ENCODE results near the gene CLDN18. TPM values are rescaled to one million over a fixed set of nuclear protein-coding genes. Genes with fewer than 3 reads are reported as not detected.

CLDN18 gene
- total and polyA plus RNA-seq, 2 of the 8 experiments (the other 6 are each of a cell fraction or from before 2014, with no cell fraction given), result not detected

DNA sequence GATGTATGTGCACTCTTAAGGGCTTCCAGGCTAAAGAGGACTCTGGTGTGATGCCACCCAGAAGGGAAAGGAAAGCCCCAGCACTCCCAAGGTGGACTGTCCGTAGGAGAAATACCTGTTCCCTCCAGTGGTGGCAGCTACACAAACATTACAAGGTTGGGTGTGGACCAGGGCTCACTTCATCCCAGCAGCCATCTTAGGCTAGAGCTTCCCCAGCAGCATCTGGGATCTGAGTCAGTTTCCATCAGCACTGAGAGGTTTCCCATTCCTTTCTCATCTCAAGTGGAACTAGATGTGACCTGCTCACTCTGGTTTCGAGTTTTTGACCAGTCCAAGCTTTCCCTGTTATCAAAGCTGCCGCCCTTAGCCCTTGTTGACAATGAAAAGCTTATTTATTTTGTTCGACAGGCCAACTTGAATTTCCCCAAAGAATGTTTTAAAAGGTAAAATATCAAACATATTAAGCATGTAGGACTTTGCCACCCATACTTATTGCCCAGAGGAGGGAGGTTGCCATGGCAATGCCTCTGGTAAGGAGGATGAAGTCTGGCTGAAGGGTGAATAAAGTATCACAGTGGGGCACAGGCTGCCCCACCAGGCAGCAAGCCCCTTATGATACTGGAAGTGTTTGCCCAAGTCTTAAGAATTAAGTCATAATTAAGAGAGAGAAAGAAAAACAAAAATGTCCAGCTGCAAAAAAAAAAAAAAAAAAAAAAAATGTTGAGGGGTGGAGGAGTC is 28.9 kb downstream of the CLDN18 start:
- H3K9ac ChIP-seq (replicated peaks in 1 of 4; ENCODE audit: extremely low read depth in 1 of 4, low read depth in 3 of 4, low read length in 3 of 4), result no peak overlapping the region
- WGBS, 2 experiments (ENCODE audit: extremely low coverage in 1 of 2, insufficient coverage in 1 of 2, insufficient read length in 1 of 2, insufficient replicate concordance in 2 of 2, low coverage in 1 of 2, low lambda C conversion rate in 2 of 2, missing lambda C conversion rate in 1 of 2), result 82% methylated on average over 4 of the region's 4 CpGs; no CpG with 5 or more reads in 1 of the 2 experiments
- no peak overlapping the region for H3K18ac ChIP-seq (ENCODE audit: extremely low read depth, low read length)
- H3K14ac ChIP-seq (ENCODE audit: insufficient read length), result no peak overlapping the region
- no peak overlapping the region for H4K5ac ChIP-seq (ENCODE audit: insufficient read length, low read depth, low read length)
- H3K23ac ChIP-seq (ENCODE audit: insufficient read length), result no peak overlapping the region
- no peak overlapping the region for H2BK20ac ChIP-seq (ENCODE audit: low read length)
- ChIA-PET CTCF (ENCODE audit: partially characterized antibody) (interaction anchor here (0.6 to 2.1 kb wide), 9 partner anchors 9 to 1601 kb away, joined by 3 to 7 read pairs (median 3); no protein-coding TSS in a partner anchor), POLR2A (ENCODE audit: partially characterized antibody) (no interaction called here)
- H3K4ac ChIP-seq (replicated peaks; ENCODE audit: insufficient read length, low read depth, low read length), result no peak overlapping the region
- H2AK5ac ChIP-seq (ENCODE audit: low read depth, low read length), result no peak overlapping the region
- H3K79me2 ChIP-seq (ENCODE audit: control insufficient read depth in 1 of 2, insufficient read depth in 2 of 2, low read length in 2 of 2), result no peaks in the 10 kb centered on the region
- H3K9me3 ChIP-seq (ENCODE audit: insufficient read depth in 2 of 2, low read depth in 1 of 2, low read length in 1 of 2), result no peaks in the 10 kb centered on the region
- DNase-seq (ENCODE audit: low read depth in 1 of 2, low spot score in 2 of 2), result no peak
- H3K56ac ChIP-seq (replicated peaks; ENCODE audit: insufficient read length, low read depth, low read length), result no peak overlapping the region
- H4K91ac ChIP-seq (replicated peaks; ENCODE audit: insufficient read length, low read length), result no peak overlapping the region
- no peaks in the 10 kb centered on the region for H3K79me1 ChIP-seq (ENCODE audit: low read depth, low read length)
- H3K27me3 ChIP-seq (replicated peaks in 1 of 4; ENCODE audit: control insufficient read depth in 3 of 4, extremely low read depth in 1 of 4, insufficient read depth in 3 of 4, low read length in 3 of 4), result no peaks in the 10 kb centered on the region
- H2AFZ ChIP-seq (ENCODE audit: low read length), result no peak overlapping the region
- FAIRE-seq, result no peak
- no peak overlapping the region for H4K8ac ChIP-seq (ENCODE audit: extremely low read depth, insufficient read depth, low read length)
- H3K23me2 ChIP-seq (ENCODE audit: low read depth, low read length), result no peaks in the 10 kb centered on the region
- no peak overlapping the region for H3K4me3 ChIP-seq (ENCODE audit: extremely low read depth in 1 of 4, insufficient read depth in 2 of 4, low read depth in 3 of 4, low read length in 4 of 4)
- H3K4me1 ChIP-seq (replicated peaks in 1 of 4; ENCODE audit: control insufficient read depth in 3 of 4, insufficient read depth in 4 of 4, low read length in 3 of 4), result no peaks in the 10 kb centered on the region
- no peaks in the 10 kb centered on the region for H4K20me1 ChIP-seq (replicated peaks in 1 of 2; ENCODE audit: control insufficient read depth in 1 of 2, insufficient read depth in 2 of 2, low read length in 2 of 2)
- no peak overlapping the region for H2BK120ac ChIP-seq (replicated peaks; ENCODE audit: low read depth, low read length)
- no peak overlapping the region for H3K4me2 ChIP-seq (ENCODE audit: insufficient read depth in 1 of 2, low read depth in 2 of 2, low read length in 2 of 2)
- H2BK15ac ChIP-seq (ENCODE audit: low read length), result no peak overlapping the region
- no peak overlapping the region for H2BK12ac ChIP-seq (ENCODE audit: low read depth, low read length)
- H3K36me3 ChIP-seq (ENCODE audit: control insufficient read depth in 2 of 4, insufficient read depth in 4 of 4, low read length in 3 of 4), result no peaks in the 10 kb centered on the region; a peak in 1 of 8 replicates
- no peak overlapping the region for H3K27ac ChIP-seq (ENCODE audit: low read depth, low read length)
- no peak overlapping the region for H2BK5ac ChIP-seq (ENCODE audit: low read depth, low read length)
- TF ChIP-seq KDM1A (IDR thresholded peaks at IDR 0.05; ENCODE audit: borderline replicate concordance, low read length) (no peak), RFX5 (IDR thresholded peaks at IDR 0.05; ENCODE audit: borderline replicate concordance, low read depth, low read length) (no peak), TCF12 (IDR thresholded peaks at IDR 0.05; ENCODE audit: low read depth, low read length) (no peak), CBX5 (IDR thresholded peaks at IDR 0.05; ENCODE audit: low read depth, low read length) (no peak)
